GM19193 (cell line): ENCODE data around the gene MAST4.

ENCODE experiments used
- POLR2A ChIP-seq: IDR thresholded peaks from 4 replicates; pipeline ENCODE4 v1.6.1; 2011; ENCODE audit not compliant: insufficient read depth, insufficient read length; ENCODE audit errors: extremely low read depth

MAST4 gene

GRCh38 chr5:67100301-67100700, 504.1 kb downstream of the MAST4 start:
- no peak for TF ChIP-seq POLR2A

DNA sequence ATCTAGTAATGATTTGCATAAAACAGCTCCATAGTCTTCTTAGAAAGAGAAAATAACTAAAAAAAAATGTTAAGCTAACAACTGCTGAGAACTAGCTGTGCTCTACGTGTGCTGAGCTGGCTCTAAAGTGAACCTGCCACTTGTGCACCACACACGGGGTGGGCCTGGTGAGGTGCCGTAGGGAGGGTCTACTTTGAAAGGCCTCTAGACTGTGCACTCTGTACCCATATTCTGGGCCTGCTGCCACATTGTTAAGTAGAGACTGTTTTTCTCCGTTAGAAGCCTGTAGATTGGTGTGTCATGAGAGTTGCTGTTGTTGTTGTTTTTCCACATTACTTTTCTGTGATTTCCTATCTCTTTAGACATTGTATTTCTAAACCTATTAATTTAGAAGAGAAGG, 506.5 kb downstream of the MAST4 start:
- TF ChIP-seq POLR2A, result no peak

DNA sequence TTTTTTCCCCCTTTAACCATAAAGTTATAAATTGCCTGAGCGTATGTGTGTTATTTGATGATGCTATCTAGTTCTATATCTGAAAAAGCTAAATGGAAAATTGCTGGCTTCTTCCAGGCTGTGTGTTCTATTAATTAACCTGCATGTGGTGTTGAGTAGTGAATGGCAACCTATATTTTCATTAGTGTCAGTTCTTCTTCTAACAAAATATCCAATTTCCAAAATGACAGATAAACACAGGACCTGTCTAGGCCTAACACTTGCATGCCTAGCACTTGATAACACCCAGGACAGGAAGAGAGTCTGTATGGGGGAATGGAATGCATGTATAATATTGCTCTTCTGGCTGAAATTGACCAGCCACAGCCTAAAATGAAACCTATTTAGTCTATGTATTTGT, 508.7 kb downstream of the MAST4 start:
- no peak for TF ChIP-seq POLR2A

DNA sequence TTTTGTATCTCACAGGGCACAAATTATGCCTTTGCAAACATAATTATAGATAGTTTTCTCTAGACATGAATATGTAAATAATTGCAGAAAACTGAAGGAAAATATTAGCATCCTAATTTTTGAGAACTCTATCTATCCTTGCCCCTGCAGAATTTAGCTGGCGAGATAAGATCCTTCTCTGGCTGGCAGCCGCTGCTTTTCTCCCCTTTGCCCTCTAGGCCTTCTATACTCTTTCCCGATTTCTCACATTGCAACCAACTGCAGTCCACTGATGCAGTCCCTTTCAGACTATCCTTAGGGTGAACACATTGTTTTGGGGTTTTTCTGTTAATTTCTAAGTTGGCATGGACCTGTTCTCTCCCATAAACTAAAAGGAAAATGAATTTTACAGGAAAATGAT, 509.1 kb downstream of the MAST4 start:
- TF ChIP-seq POLR2A, result no peak

DNA sequence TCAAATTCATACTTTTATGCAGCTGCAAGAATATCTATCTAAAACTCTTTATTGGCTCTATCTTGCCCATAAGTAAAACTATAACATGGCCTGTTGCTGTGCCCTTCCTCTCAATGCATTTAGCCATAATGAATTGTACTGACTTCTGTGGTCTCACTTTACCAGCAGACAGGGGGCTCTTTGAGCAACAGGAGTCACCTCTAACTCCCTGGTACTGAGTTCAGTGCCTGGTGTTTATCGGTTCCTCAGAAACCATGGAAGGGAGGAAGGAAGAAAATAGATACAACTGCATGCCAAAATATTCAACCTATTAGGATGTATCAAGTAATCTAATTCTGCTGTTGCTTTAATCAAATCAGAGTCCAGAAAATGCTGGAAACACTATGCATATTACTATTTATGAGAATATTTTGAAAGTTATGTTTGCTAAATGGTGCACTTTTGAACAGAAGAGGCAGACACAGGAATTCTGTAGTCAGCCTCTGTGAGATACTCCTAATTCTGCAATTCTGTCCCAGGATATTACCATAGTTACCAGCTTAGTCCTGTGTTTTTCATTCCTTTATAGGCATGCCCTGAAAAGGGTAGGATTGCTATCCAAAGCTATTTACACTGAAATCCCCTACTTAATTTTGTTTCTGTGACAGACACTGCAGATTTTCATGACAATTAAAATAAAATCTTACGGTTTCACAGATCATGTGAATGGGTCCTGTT, 510.6 kb downstream of the MAST4 start:
- TF ChIP-seq POLR2A, result no peak

DNA sequence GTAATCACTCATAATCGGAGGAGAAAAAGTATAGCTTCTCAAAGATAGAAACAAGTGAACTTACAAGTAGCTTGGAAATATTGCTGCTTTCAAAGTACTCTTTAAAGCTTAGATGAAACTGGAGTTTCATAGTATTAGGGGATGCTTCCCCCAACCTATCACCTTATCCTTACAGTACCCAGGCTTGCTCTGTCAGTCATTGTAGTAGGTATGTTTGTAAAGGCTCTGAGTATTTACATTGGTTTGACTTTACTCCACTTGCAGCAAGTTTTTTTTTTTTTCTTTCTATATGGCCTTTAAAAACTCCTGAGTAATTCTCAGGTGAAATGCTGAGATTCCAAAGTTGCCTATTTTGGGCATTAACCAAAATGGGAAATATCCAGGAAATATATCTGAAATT, 515.6 kb downstream of the MAST4 start:
- TF ChIP-seq POLR2A, result no peak

DNA sequence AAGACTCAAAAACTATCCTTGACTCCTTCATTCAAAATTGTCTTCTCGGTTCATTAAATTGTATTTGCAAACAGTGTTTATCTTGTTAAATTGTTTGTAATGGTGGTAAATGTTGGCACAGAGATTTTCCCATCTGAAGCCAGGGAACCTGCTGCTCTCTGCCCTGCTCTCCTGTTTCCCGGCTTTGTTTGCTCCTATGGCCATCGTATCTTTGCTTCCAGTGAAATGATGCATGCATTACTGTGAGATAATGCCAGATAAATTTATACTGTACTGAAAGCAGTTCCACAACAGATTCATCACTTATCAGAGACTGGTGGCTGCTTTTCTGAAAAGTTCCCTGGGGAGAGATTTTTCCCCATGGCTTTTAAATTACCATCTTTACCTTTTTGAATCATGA, 519.1 kb downstream of the MAST4 start:
- TF ChIP-seq POLR2A, result no peak

DNA sequence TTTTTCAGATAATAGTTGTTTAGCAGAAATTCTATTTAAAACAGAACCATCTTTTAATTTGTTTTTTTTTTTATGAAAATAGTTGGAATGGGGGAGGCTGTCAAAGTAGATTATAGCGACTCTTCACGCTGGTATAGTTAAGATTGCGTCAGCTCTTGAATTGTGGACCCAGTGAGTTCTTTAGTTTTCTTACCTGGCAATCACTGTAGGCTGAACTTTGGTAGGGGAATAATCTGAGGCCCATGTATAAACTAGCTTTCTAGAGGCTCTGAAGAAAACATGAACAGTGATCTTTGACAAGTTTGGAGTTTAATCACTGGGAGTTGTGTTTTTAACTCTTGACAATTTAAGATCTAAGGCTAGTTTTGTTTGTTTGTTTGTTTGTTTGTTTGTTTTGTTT, 519.6 kb downstream of the MAST4 start:
- TF ChIP-seq POLR2A, result no peak

- no peak for TF ChIP-seq POLR2A
Observed at GRCh38 chr5:67118050-67118620, 521.9 kb downstream of the MAST4 start.

GRCh38 chr5:67119010-67119409, 522.8 kb downstream of the MAST4 start:
- TF ChIP-seq POLR2A, result no peak

- no peak for TF ChIP-seq POLR2A
Observed at GRCh38 chr5:67120032-67120431, 523.8 kb downstream of the MAST4 start.

DNA sequence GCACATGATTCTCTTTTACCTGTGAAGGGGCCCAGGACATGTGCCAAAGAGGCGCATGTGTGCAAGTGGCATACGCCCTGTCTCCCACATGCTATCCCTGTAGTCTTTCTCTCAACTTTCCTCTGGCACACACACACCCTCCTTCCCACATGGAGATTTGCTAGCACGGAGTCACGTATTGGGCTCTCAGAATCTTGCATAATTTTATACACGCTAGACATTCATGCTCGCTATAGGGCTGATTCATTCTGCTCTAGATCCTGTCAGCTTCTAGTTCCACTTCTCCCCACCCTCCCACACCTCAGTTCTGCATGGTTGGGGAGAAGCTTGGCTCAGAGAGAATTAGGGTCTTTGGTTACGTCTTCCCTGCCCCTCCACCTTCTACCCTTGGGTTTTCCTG, 527.6 kb downstream of the MAST4 start:
- no peak for TF ChIP-seq POLR2A

GRCh38 chr5:67124556-67124955, 528.4 kb downstream of the MAST4 start:
- TF ChIP-seq POLR2A, result no peak

GRCh38 chr5:67129768-67130167, 533.6 kb downstream of the MAST4 start:
- no peak for TF ChIP-seq POLR2A

GRCh38 chr5:67133217-67133616, 537.0 kb downstream of the MAST4 start:
- TF ChIP-seq POLR2A, result no peak

DNA sequence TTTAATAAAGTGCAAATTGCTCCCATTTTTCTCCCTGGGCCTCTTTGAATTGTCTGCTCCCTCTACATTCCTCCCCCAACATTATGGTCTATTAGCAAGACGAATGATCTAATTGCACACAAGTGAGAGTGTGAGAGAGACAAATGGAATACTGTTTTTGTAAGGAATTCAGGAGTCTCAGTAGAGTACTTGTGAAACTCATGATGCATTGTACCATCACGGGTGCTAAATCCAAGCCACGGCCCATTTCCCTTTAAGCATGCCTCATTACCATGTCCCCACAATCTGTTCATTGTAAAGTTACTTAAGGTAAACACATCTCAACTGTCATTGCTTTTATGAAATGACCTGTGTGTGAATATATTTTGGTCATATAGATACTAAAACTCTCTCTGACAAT, 537.6 kb downstream of the MAST4 start:
- TF ChIP-seq POLR2A, result no peak

DNA sequence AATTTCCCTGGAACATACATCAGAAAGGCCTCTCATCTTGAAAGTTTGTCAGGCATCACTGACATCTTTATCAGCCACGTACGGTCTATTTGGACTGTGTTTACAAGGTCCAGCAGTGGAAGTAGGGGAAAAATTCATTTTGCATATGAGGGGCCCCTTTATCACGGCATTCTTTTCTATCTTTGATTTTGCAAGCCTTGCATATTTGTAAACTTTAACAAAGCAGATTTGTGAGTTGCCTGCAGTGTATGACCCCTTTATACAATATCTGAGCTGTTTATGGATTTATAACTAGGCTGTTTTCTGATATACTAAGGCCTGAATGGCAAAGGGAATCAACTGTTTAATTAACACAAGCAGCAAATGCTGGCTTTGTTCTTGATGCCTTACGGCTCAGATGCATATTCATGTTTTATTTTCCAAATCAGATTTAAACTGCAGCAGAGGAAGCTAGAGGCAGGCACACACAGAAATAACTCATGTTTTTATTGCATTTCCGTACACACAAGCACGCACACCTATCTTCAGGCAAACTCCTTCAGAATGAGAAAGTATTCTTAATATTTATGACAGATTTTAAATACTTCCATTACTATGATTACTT, 539.3 kb downstream of the MAST4 start:
- TF ChIP-seq POLR2A, result no peak

DNA sequence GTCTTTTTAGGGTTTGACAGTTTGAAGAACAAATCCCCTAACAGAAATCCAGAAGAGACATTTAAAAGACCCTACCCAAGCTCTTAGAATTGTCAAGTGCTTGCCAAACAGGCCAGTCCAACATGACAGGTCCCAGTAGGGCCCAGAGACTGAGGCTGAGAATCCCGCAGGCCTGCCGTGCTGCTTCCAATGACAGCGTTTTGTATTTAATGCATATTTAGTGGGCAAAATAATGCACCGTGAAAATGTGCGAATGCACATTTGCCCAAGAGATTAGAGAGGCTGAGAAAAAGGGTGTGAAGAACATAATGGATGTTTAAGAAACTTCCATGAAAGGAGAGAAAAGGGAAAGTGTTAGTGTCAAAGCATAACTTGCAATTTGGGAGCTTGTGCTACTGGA, 542.8 kb downstream of the MAST4 start:
- no peak for TF ChIP-seq POLR2A
